ENCODE measurements around the gene CIZ1.
"Not testable (repeated sequence)": the region's sequence is repeated elsewhere in the genome, so short reads cannot be mapped to it uniquely, and the experiment has no call there.

CIZ1 gene

DNA sequence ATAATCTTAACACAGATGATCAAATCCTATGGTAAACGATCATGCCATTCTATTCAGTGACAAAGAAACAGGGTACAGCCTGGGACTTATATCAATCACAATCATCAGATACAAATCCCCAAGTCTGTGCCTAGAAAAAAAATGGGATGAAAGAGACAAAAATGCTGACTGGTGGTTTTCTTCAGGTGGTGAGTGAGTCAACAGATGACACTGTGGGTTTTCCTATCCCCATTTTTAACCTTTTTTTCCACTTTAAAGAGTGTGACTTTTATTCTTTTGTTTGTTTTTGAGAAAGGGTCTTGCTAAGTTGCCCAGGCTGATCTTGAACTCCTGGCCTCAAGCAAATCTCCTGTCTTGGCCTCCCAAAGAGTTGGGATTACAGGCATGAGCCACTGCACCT, 3.2 kb downstream of the CIZ1 start:
- DNase-seq (ENCODE audit: extremely low spot score), result no peak
- POLR2A ChIA-PET, result no interaction called here
- TF ChIP-seq, protein P1, sequence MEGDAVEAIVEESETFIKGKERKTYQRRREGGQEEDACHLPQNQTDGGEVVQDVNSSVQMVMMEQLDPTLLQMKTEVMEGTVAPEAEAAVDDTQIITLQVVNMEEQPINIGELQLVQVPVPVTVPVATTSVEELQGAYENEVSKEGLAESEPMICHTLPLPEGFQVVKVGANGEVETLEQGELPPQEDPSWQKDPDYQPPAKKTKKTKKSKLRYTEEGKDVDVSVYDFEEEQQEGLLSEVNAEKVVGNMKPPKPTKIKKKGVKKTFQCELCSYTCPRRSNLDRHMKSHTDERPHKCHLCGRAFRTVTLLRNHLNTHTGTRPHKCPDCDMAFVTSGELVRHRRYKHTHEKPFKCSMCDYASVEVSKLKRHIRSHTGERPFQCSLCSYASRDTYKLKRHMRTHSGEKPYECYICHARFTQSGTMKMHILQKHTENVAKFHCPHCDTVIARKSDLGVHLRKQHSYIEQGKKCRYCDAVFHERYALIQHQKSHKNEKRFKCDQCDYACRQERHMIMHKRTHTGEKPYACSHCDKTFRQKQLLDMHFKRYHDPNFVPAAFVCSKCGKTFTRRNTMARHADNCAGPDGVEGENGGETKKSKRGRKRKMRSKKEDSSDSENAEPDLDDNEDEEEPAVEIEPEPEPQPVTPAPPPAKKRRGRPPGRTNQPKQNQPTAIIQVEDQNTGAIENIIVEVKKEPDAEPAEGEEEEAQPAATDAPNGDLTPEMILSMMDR (IDR thresholded peaks at IDR 0.05; ENCODE audit: control extremely low read depth, extremely low read depth, low read depth, missing control alignments), result no peak
- CTCF ChIA-PET, result no interaction called here

- DNase-seq (ENCODE audit: extremely low spot score), result no peak
- CTCF ChIA-PET, result interaction anchor here (0.9 to 2.2 kb wide), 7 partner anchors 9 to 515 kb away, joined by 3 to 7 read pairs (median 3); partner anchors contain the start of gene PKN3
- POLR2A ChIA-PET, result no interaction called here
- TF ChIP-seq, protein P1 (IDR thresholded peaks at IDR 0.05; ENCODE audit: control extremely low read depth, extremely low read depth, low read depth, missing control alignments), result no peak
Observed at GRCh38 chr9:128187361-128187760, 4.0 kb downstream of the CIZ1 start.

GRCh38 chr9:128185979-128186965, 5.1 kb downstream of the CIZ1 start:
- TF ChIP-seq, protein P1 (IDR thresholded peaks at IDR 0.05; ENCODE audit: control extremely low read depth, extremely low read depth, low read depth, missing control alignments), result no peak
- POLR2A ChIA-PET, result no interaction called here
- no peak for DNase-seq (ENCODE audit: extremely low spot score)
- CTCF ChIA-PET, result interaction anchor here (0.9 to 2.2 kb wide), 9 partner anchors 10 to 516 kb away, joined by 3 to 7 read pairs (median 3); partner anchors contain the start of gene PKN3

DNA sequence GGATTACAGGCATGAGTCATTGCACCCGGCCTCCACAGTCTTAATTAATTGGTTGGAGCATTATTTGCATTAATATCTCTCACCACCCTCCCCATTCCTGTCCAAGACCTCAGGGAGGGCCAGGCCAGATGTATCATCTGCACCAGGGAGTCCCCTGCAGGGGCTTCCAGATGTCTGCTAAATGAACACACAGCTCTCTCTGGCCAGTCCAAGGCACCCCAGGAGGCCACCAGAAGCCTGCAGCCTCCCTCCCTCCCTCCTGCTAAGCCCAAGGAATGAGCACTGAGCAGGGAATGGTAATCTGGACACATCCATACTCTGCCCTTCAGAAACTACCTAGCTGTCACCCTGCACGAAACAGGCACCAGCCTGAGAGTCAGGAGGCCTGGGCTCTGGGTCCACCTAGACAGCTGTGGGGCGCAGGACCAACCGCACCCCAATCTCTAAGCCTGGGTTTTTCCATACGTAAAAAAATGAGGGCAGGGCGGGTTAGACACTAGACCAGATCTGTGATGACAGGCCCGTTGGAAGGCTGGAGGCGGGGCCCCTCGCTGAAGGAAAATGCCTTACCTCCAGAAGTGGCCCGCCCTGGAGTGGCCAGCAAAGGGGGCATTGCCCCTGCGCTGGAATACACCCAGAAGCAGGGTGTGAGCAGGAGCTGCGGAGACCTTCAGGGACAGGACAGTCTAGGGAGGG, 8.3 kb downstream of the CIZ1 start:
- CTCF ChIA-PET, result interaction anchor here (1.1 to 2.0 kb wide), 6 partner anchors 8 to 159 kb away, joined by 3 to 6 read pairs (median 4); no protein-coding TSS in a partner anchor
- TF ChIP-seq, protein P1 (IDR thresholded peaks at IDR 0.05; ENCODE audit: control extremely low read depth, extremely low read depth, low read depth, missing control alignments), result no peak
- DNase-seq (ENCODE audit: extremely low spot score), result no peak
- POLR2A ChIA-PET, result no interaction called here

- POLR2A ChIA-PET; DNase-seq (ENCODE audit: extremely low spot score): not testable (repeated sequence)
- CTCF ChIA-PET, result interaction anchor here (0.8 kb wide), 1 partner anchor 9 kb away, joined by 4 read pairs; the partner anchor contains the start of gene CIZ1
Observed at GRCh38 chr9:128181480-128181879, 9.9 kb downstream of the CIZ1 start.

DNA sequence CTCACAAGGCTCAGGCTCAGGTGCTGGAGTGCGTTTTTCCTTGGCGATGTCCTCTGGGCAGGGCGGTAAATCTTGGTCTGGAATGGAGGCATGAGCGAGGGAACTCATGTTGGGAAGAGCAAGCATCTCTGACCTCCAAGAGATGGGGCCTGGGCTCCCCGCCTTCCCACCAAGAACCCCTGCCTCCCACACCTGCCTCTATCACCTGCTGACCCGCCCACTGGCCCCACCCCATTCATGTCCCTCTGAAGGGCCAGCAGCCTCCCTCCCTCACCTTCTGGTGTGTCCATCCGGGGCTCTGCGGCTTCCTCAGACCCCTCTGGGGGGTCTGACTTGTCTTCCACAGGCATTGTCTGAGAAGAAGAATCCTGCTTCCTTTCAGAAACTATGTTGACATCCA, 10.9 kb downstream of the CIZ1 start:
- TF ChIP-seq, protein P1 (IDR thresholded peaks at IDR 0.05; ENCODE audit: control extremely low read depth, extremely low read depth, low read depth, missing control alignments), result no peak
- POLR2A ChIA-PET, result no interaction called here

More for the DNA sequence above, 10.9 kb downstream of the CIZ1 start:
- no peak for DNase-seq (ENCODE audit: extremely low spot score)
- CTCF ChIA-PET, result interaction anchor here (1.4 kb wide), 1 partner anchor 10 kb away, joined by 6 read pairs; no protein-coding TSS in a partner anchor
